Brain microvascular endothelial cell (primary cell): ENCODE measurements around the gene SETD1A.
A peak's percentile ranks its signal among the peaks of the same experiment; 100 is the strongest.

Experiments used
- DNase-seq: peaks from one replicate; pipeline ENCODE4 v3.0.0-alpha.2; 2020
- H3K27ac ChIP-seq: fragments of 250-450 bp; sonication (Bioruptor Pico); 2 replicates; pipeline ENCODE4 v1.5.1; 2020; ENCODE audit warnings: mild to moderate bottlenecking, moderate library complexity
- H3K27me3 ChIP-seq: fragments of 250-450 bp; sonication (Bioruptor Pico); replicated peaks from 2 replicates; pipeline ENCODE4 v1.5.1; 2020; ENCODE audit warnings: mild to moderate bottlenecking
- H3K36me3 ChIP-seq: fragments of 250-450 bp; sonication (Bioruptor Pico); replicated peaks from 2 replicates; pipeline ENCODE4 v1.5.1; 2020; ENCODE audit warnings: mild to moderate bottlenecking
- H3K4me3 ChIP-seq: 2 replicates; pipeline ENCODE4 v1.5.1; 2011; ENCODE audit warnings: low read depth, mild to moderate bottlenecking, control low read depth, low read length, moderate library complexity
- in situ Hi-C: cut with HindIII; loops from 2 replicates; pipeline ENCODE4 v1.10.0; 2017; ENCODE audit warnings: low sequenced_read_pairs, low pct_ligation_motif_present
- TF ChIP-seq, protein P1 (sequence below): IDR thresholded peaks from 2 replicates; pipeline ENCODE4 v1.5.1; 2011; ENCODE audit warnings: low read depth, mild to moderate bottlenecking, moderate library complexity, low read length, control low read depth, inconsistent platforms; ENCODE audit errors: missing control alignments

Gene SETD1A

GRCh38 chr16:30982548-30983288 lies 25.2 kb downstream of the SETD1A start:
- H3K27me3 ChIP-seq: no peaks in the 10 kb centered on the region
- in situ Hi-C loops: no loop called here
- H3K27ac ChIP-seq: no peak overlapping the region
- peaks cover 29% of the 10 kb centered on the region for H3K36me3 ChIP-seq
- H3K4me3 ChIP-seq: no peak overlapping the region
- TF ChIP-seq, protein P1, sequence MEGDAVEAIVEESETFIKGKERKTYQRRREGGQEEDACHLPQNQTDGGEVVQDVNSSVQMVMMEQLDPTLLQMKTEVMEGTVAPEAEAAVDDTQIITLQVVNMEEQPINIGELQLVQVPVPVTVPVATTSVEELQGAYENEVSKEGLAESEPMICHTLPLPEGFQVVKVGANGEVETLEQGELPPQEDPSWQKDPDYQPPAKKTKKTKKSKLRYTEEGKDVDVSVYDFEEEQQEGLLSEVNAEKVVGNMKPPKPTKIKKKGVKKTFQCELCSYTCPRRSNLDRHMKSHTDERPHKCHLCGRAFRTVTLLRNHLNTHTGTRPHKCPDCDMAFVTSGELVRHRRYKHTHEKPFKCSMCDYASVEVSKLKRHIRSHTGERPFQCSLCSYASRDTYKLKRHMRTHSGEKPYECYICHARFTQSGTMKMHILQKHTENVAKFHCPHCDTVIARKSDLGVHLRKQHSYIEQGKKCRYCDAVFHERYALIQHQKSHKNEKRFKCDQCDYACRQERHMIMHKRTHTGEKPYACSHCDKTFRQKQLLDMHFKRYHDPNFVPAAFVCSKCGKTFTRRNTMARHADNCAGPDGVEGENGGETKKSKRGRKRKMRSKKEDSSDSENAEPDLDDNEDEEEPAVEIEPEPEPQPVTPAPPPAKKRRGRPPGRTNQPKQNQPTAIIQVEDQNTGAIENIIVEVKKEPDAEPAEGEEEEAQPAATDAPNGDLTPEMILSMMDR: no peak
- DNase-seq: no peak

DNA sequence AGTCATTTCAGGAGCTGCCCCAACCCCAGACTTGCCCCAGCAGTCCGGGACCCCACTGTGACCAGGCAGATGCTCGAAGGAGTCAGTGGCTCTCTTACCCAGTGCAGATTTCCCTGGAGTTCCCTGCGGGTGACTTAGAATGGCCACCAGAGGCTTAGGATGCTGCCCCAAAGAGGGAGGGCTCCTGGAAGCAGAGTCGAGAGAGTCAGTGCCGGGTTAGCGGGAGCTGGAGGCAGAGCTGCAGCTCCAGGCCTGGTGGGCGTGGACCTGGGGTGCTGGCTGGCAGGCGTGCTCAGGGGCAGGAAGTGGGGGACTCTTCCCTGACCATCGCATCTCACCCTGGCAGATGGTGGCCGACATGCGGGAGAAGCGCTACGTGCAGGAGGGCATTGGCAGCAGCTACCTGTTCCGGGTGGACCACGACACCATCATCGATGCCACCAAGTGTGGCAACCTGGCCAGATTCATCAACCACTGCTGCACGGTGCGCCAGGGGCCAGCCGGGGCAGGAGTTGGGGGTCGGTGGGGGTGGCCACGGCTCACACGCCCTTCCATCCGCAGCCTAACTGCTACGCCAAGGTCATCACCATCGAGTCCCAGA lies 25.8 kb downstream of the SETD1A start:
- TF ChIP-seq, protein P1: no peak
- Histone ChIP-seq H3K27me3 (no peaks in the 10 kb centered on the region), H3K4me3 (no peak overlapping the region), H3K27ac (no peak overlapping the region), H3K36me3 (peaks cover 25% of the 10 kb centered on the region)
- in situ Hi-C loops: no loop called here
- DNase-seq: no peak

DNA sequence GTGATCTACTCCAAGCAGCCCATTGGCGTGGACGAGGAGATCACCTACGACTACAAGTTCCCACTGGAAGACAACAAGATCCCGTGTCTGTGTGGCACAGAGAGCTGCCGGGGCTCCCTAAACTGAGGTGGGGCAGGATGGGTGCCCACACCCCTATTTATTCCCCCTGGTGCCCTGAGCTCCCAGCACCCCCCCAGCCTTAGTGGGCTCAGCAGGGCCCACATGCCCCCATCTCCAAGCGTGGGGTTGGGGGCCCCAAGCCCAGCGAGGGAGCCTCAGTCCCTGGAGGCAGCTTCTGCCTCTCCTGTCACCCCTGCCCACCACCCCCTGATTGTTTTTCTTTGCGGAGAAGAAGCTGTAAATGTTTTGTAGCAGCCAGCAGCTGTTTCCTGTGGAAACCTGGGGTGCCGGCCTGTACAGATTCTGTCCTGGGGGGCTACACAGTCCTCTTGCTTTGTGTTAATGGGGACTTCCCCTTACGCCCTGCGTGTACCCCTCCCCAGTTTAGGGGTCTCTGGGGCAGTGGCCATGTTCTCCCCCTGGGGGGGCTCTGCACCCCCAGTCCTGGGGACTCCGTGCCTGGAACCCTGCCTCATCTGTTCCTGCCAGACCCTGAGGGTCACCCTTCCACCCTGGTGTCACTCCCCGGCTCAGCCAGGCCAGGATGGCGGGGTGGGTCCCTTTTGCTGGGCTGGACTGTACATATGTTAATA lies 26.5 kb downstream of the SETD1A start:
- in situ Hi-C loops: no loop called here
- Histone ChIP-seq H3K27ac (no peak overlapping the region), H3K4me3 (no peak overlapping the region), H3K36me3 (peaks cover 21% of the 10 kb centered on the region), H3K27me3 (no peaks in the 10 kb centered on the region)
- no peak for DNase-seq
- TF ChIP-seq, protein P1: no peak

GRCh38 chr16:30984669-30985400 lies 27.3 kb downstream of the SETD1A start, which contains the start of gene HSD3B7:
Gene HSD3B7 (plus strand): TSS chr16:30985207. CDS start chr16:30985659, 452 bp downstream.
- peak within 1 kb of the TSS; percentile 35 for H3K4me3 ChIP-seq
- peak; percentile 61 for DNase-seq
- peaks cover 16% of the 10 kb centered on the region for H3K36me3 ChIP-seq
- no peaks in the 10 kb centered on the region for H3K27me3 ChIP-seq
- in situ Hi-C loops: no loop called here
- TF ChIP-seq, protein P1: peak; percentile 96
- H3K27ac ChIP-seq: no peak within 1 kb of the TSS

GRCh38 chr16:30985401-30986128 lies 28.0 kb downstream of the SETD1A start:
- in situ Hi-C loops: no loop called here
- Histone ChIP-seq H3K4me3 (peak overlapping the region; percentile 35), H3K27ac (no peak overlapping the region), H3K27me3 (no peaks in the 10 kb centered on the region), H3K36me3 (peaks cover 12% of the 10 kb centered on the region)
- no peak for DNase-seq
- TF ChIP-seq, protein P1: peak; percentile 11
